ENCODE results near the gene HSPG2. TPM values are rescaled to one million over a fixed set of nuclear protein-coding genes. Genes with fewer than 3 reads are reported as not detected.

HSPG2 gene
- total RNA-seq, 1 donor from 2014 or later = 221 TPM

DNA sequence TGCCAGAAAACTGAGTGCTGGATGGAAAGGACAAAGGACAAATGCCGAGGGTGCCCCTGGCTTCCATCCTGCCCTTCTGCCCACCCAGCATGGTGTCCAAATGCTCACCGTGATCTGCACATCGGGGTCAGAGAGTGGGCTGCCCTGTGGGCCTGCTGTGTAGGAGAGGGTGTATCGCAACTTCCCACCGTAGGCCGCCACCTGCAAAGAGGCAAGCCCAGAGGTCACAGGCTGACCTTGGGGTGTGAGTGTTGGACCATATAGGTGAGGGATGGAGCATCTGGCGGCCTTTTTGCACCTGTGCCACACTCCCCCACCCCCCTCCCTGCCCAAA, 71.5 kb downstream of the HSPG2 start:
- Mint-ChIP-seq H3K36me3 (peaks cover 29% of the 10 kb centered on the region), H3K27ac (no peak overlapping the region), H3K4me1 (peaks cover 4% of the 10 kb centered on the region), H3K9me3 (no peaks in the 10 kb centered on the region), H3K4me3 (no peak overlapping the region), H3K27me3 (ENCODE audit: low read depth) (no peaks in the 10 kb centered on the region)
- no peak for TF ChIP-seq CTCF (IDR thresholded peaks at IDR 0.05; ENCODE audit: unreplicated experiment)
- no peak for DNase-seq (ENCODE audit: low spot score in 2 of 2, unreplicated experiment in 2 of 2)

DNA sequence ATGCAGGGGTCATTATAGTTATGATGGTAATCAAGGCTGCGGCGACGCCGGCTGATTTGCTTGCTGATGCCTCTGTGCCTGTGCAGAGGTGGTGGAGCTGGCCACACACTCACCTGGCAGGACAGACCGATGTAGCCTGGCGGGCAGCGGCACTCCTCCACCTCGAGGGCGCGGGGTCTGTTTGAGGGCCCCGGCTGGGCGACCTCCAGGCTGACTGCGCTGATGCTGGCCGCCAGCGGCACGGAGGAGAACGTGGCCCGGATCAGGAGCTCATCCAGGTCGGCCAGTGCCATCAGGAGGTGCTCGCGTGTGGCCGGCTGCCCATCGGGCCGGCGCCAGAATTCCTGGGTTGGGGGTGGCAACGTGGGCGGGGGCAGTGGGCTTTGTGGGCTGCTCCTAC, 72.4 kb downstream of the HSPG2 start:
- H3K36me3 Mint-ChIP-seq = peaks cover 29% of the 10 kb centered on the region
- no peak overlapping the region for H3K4me3 Mint-ChIP-seq
- H3K27me3 Mint-ChIP-seq (ENCODE audit: low read depth) = no peaks in the 10 kb centered on the region
- no peak for TF ChIP-seq CTCF (IDR thresholded peaks at IDR 0.05; ENCODE audit: unreplicated experiment)
- H3K27ac Mint-ChIP-seq = no peak overlapping the region
- H3K4me1 Mint-ChIP-seq = peaks cover 4% of the 10 kb centered on the region
- no peak for DNase-seq (ENCODE audit: low spot score in 2 of 2, unreplicated experiment in 2 of 2)
- H3K9me3 Mint-ChIP-seq = no peaks in the 10 kb centered on the region

DNA sequence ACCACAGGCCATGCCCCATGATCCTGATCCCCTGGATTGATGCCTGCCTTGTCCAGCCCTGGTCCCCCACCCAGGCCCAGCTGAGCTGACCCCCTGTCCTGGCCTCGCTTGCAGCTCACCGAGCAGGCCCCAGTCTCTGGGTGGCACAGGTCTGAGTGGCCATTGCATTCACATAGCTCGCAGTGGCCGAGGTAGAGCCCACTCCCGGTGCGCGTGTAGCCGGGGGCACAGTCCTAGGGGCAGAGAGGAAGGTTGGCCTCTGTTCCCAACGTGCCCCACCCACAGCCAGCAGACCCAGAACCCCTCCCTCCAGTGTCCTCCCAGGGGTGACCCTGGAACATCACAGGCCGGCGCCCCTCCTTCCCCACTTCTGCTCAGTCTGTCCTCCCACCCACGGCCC, 73.1 kb downstream of the HSPG2 start:
- no peak overlapping the region for H3K27ac Mint-ChIP-seq
- no peak for DNase-seq (ENCODE audit: low spot score in 2 of 2, unreplicated experiment in 2 of 2)
- no peaks in the 10 kb centered on the region for H3K27me3 Mint-ChIP-seq (ENCODE audit: low read depth)
- peaks cover 4% of the 10 kb centered on the region for H3K4me1 Mint-ChIP-seq
- no peak overlapping the region for H3K4me3 Mint-ChIP-seq
- TF ChIP-seq CTCF (IDR thresholded peaks at IDR 0.05; ENCODE audit: unreplicated experiment) = no peak
- peaks cover 32% of the 10 kb centered on the region for H3K36me3 Mint-ChIP-seq
- H3K9me3 Mint-ChIP-seq = no peaks in the 10 kb centered on the region

DNA sequence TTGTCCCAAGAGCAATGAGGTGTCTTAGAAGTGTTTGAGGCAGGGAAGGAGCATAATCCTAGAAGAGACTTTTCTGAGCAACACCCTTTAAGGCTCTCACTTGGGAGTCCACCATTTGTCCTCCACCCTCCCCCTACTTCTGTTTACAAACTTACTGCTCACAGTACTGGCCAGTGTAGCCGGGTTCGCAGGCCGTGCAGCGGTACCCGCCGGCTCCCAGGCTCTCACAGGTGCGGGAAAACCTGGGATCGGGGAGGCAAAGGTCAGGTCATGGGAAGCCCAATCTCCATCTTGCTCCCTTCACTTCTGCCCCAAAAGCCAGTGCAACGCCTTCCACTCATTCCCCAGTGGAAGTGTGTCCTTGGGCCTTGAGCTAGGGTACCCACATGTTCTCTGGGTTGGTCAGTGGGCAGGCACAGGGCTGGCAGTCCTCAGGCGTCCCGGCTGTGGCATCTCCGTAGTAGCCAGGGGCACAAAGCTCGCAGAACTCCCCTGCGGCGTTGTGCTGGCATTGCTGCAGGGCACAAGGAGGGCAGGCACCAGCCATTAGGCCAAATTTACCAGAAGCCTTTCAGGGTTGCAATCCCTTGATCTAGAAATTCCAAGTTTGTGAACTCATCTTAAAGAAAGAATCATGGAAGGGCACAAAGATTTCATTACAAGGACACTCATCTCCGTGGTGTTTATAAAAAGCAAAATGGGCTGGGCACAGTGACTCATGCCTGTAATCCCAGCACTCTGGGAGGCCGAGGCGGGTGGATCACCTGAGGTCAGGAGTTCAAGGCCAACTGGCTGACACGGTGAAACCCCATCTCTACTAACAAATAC, 75.3 kb downstream of the HSPG2 start:
- Mint-ChIP-seq H3K27ac (no peak overlapping the region), H3K4me1 (peaks cover 4% of the 10 kb centered on the region), H3K36me3 (peaks cover 38% of the 10 kb centered on the region), H3K27me3 (ENCODE audit: low read depth) (no peaks in the 10 kb centered on the region), H3K4me3 (no peak overlapping the region), H3K9me3 (no peaks in the 10 kb centered on the region)
- no peak for DNase-seq (ENCODE audit: low spot score in 2 of 2, unreplicated experiment in 2 of 2)
- TF ChIP-seq CTCF (IDR thresholded peaks at IDR 0.05; ENCODE audit: unreplicated experiment) = no peak

DNA sequence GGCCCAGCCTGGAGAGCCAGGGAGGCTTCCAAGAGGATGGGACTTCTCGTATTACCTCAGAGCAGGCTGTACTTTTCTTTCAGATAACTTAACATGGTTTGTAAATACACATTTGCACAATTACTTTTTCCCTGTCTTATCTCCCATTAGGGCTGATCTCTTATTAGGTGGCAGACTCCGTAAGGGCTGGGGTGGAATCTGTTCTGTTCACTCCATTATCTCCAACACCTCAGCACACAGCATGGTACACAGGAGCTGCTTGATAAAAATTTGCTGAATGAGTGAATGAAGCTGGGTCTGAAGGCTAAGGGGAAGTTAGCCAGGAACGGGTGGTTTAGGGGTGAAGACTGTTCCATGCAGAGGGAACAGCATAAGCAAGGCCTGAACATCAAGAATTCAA, 76.1 kb downstream of the HSPG2 start:
- DNase-seq (ENCODE audit: low spot score in 2 of 2, unreplicated experiment in 2 of 2) = no peak
- H3K4me1 Mint-ChIP-seq = no peaks in the 10 kb centered on the region
- H3K36me3 Mint-ChIP-seq = peaks cover 45% of the 10 kb centered on the region
- H3K27me3 Mint-ChIP-seq (ENCODE audit: low read depth) = no peaks in the 10 kb centered on the region
- no peak overlapping the region for H3K4me3 Mint-ChIP-seq
- no peak for TF ChIP-seq CTCF (IDR thresholded peaks at IDR 0.05; ENCODE audit: unreplicated experiment)
- no peak overlapping the region for H3K27ac Mint-ChIP-seq
- H3K9me3 Mint-ChIP-seq = no peaks in the 10 kb centered on the region

Measured in mesothelial cell of epicardium (in vitro differentiated cells).